Lung (tissue), 12 donors: ENCODE measurements around the gene YPEL4. TPM values are rescaled to one million over a fixed set of nuclear protein-coding genes. Genes with fewer than 3 reads are reported as not detected.

Experiments
- ATAC-seq: fragments of 200-7000 bp; cut with Tn5 transposase; one replicate; pipeline ENCODE4 v1.9.1; 2020; ENCODE audit warnings: moderate number of reproducible peaks; ENCODE audit not compliant: insufficient read depth, low FRiP score
- DNase-seq, 3 donors: peaks; one replicate each; pipeline ENCODE4 v3.0.0-alpha.2; 2013 to 2017
- H3K27ac ChIP-seq, 2 donors: one replicate each; pipeline ENCODE4 v1.5.1; 2013; ENCODE audit warnings: mild to moderate bottlenecking in 2 of 2, moderate library complexity in 2 of 2, control low read depth in 1 of 2, inconsistent platforms in 1 of 2, low read depth in 1 of 2, low read length in 1 of 2
- H3K27me3 ChIP-seq, 3 donors: one replicate each; pipeline ENCODE4 v1.5.1; 2013; ENCODE audit warnings: low read length in 2 of 3; ENCODE audit not compliant: control insufficient read depth in 3 of 3, insufficient read depth in 3 of 3
- H3K36me3 ChIP-seq, 4 donors: one replicate each; pipeline ENCODE4 v1.5.1; 2013; ENCODE audit warnings: low read length in 4 of 4, mild to moderate bottlenecking in 1 of 4, moderate library complexity in 1 of 4; ENCODE audit not compliant: control insufficient read depth in 4 of 4, insufficient read depth in 4 of 4
- H3K4me1 ChIP-seq, 5 donors: one replicate each; pipeline ENCODE4 v1.5.1; 2013; ENCODE audit warnings: low read length in 5 of 5, mild to moderate bottlenecking in 2 of 5, moderate library complexity in 1 of 5; ENCODE audit not compliant: control insufficient read depth in 5 of 5, insufficient read depth in 5 of 5
- H3K4me3 ChIP-seq: one replicate; pipeline ENCODE4 v1.5.1; 2013; ENCODE audit warnings: mild to moderate bottlenecking, control low read depth, moderate library complexity
- H3K9ac ChIP-seq, 2 donors: one replicate each; pipeline ENCODE4 v1.5.1; 2013; ENCODE audit warnings: low read length in 2 of 2, control low read depth in 1 of 2; ENCODE audit not compliant: insufficient read depth in 1 of 2
- H3K9me3 ChIP-seq, 4 donors: one replicate each; pipeline ENCODE4 v1.5.1; 2013; ENCODE audit warnings: low read length in 3 of 4, mild to moderate bottlenecking in 1 of 4, moderate library complexity in 1 of 4; ENCODE audit not compliant: control insufficient read depth in 4 of 4, insufficient read depth in 3 of 4
- WGBS, 2 donors: extraction: QIAGEN DNeasy Blood & Tissue Kit; methylation state at CpG; one replicate each; pipeline ENCODE4 v1.1.7; 2013; 5-methylcytosine and 5-hydroxymethylcytosine counted together
- polyA plus RNA-seq, 2 donors: library from polyadenylated mRNA; stranded (reverse); fragments of 200-250 nt; gene quantifications; one replicate each; pipeline ENCODE4 v1.2.1, GENCODE V29; 2013
- total RNA-seq, 2 donors: library from RNA; depleted of rRNA in 1 of 2; stranded (reverse); fragments of >200 nt in 1 of 2; gene quantifications; one replicate each; pipeline ENCODE4 v1.2.1, GENCODE V29; 2014 to 2021
- TF ChIP-seq, protein P1 (sequence below): IDR thresholded peaks from 2 replicates; pipeline ENCODE4 v1.5.1; 2012; ENCODE audit warnings: mild to moderate bottlenecking; ENCODE audit errors: control extremely low read depth, extremely low read depth
- donor health status: control.
- donor health status: control.
- donor health status: Bipolar disorder and iron deficiency.
- donor health status: healthy.
- donor health status: DM: yes; HTN: yes; CAD: no.

Gene YPEL4
- total and polyA plus RNA-seq, 4 donors: 0.71 to 3.1 (median 1.4) TPM

DNA sequence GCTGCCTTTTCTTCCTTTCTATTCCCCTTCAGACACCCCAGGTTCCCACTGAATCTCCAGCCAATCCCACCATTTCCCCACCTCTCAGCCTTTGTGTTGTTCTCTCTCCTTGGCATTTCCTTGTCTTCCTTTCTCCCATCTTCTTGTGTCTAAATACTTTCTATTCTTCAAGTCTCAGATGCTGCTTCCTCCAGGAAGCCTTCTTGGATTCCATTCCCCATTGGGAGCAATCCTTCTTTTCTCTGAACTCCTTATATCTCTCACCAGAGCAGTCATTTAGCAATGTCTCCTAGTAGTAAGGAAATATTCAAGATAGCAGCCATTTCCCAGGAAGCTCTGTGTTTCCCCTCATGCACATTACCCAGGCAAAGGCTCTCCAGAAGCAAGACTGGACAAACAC lies 15.4 kb downstream of the YPEL4 start:
- H3K36me3 ChIP-seq: peaks cover 0 to 2% (median under 1%) of the 10 kb centered on the region in 4 donors
- no peak overlapping the region for H3K9ac ChIP-seq
- H3K27me3 ChIP-seq: no peaks in the 10 kb centered on the region
- H3K27ac ChIP-seq: no peak overlapping the region
- TF ChIP-seq, protein P1, sequence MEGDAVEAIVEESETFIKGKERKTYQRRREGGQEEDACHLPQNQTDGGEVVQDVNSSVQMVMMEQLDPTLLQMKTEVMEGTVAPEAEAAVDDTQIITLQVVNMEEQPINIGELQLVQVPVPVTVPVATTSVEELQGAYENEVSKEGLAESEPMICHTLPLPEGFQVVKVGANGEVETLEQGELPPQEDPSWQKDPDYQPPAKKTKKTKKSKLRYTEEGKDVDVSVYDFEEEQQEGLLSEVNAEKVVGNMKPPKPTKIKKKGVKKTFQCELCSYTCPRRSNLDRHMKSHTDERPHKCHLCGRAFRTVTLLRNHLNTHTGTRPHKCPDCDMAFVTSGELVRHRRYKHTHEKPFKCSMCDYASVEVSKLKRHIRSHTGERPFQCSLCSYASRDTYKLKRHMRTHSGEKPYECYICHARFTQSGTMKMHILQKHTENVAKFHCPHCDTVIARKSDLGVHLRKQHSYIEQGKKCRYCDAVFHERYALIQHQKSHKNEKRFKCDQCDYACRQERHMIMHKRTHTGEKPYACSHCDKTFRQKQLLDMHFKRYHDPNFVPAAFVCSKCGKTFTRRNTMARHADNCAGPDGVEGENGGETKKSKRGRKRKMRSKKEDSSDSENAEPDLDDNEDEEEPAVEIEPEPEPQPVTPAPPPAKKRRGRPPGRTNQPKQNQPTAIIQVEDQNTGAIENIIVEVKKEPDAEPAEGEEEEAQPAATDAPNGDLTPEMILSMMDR: no peak
- ATAC-seq (no peak), DNase-seq (no peak)
- H3K4me3 ChIP-seq: no peak overlapping the region
- H3K4me1 ChIP-seq: peaks cover 0 to 10% (median 3%) of the 10 kb centered on the region in 5 donors
- H3K9me3 ChIP-seq: peaks cover 0 to 2% (median 0%) of the 10 kb centered on the region in 4 donors

DNA sequence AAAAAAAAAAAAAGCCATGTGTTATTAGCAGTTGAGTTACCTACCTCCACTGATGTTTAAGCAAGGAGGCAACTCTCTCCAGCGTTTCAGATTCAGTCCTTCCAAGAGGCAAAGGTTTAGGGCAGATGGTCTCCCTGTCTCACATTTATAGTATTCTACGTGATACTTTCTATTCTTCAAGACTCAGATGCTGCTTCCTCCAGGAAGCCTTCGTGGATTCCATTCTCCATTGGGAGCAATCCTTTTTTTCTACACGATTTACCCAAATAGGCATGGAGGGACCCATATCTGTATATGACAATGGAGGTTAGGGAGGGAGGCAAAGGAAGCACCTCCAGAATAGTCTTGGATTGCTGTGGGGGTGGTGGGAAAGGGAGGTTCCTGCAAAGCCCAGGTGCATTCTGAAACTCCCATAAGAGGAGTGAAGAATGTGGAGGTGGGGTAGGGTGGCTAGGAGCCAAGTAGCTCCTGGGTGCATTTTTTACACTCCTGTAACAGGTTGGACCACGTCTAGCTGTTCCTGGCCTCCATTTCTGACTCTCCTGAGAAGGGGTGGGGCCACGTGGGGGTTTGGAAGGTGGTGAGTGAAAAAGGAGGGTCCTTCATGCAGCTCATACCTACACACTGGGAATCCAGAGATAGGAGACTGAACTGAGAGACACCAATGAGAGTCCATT lies 16.2 kb downstream of the YPEL4 start:
- Histone ChIP-seq H3K27me3 (no peaks in the 10 kb centered on the region), H3K4me1 (peaks cover 0 to 10% (median 2%) of the 10 kb centered on the region in 5 donors), H3K36me3 (peaks cover 0 to 2% (median under 1%) of the 10 kb centered on the region in 4 donors), H3K27ac (no peak overlapping the region), H3K9me3 (peaks cover 0 to 2% (median 0%) of the 10 kb centered on the region in 4 donors), H3K9ac (no peak overlapping the region), H3K4me3 (no peak overlapping the region)
- ATAC-seq (no peak), DNase-seq (peak; percentile 48 to 76 (median 63))
- WGBS, 2 donors: 80 to 89% methylated on average over 6 of the region's 6 CpGs
- TF ChIP-seq, protein P1: no peak

DNA sequence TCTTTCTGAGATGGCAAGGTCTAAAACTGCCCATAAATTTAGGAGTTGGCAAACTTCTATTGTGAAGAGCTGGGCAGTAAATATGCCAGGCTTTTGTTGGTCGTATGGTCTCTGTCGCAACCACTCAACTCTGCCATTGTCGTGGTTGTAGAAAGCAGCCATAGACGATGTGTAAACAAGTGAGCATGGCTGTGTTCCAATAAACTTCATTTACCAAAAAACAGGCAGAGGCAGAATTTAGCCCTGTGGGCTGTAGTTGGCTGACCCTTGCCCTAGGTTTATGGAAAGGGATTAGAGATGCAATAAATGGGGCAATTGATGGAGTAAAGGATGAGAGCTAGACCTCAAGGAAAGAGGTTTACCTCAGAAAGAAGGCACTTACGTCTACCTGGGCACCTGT lies 17.6 kb downstream of the YPEL4 start:
- no peak for ATAC-seq
- H3K4me1 ChIP-seq: peaks cover 0 to 3% (median 0%) of the 10 kb centered on the region in 5 donors
- no peaks in the 10 kb centered on the region for H3K27me3 ChIP-seq
- peaks cover 0 to 2% (median 0%) of the 10 kb centered on the region in 4 donors for H3K9me3 ChIP-seq
- no peak overlapping the region for H3K4me3 ChIP-seq
- TF ChIP-seq, protein P1: no peak
- H3K36me3 ChIP-seq: peaks cover 0 to 1% (median 0%) of the 10 kb centered on the region in 4 donors
- H3K27ac ChIP-seq: no peak overlapping the region
- peak in 1 of 3 donors; percentile 20 for DNase-seq
- WGBS, 2 donors: 51 to 53% methylated on average over 5 of the region's 5 CpGs
- no peak overlapping the region for H3K9ac ChIP-seq
